IMR-90 (cell line): ENCODE measurements around the gene ATF6B. TPM values are rescaled to one million over a fixed set of nuclear protein-coding genes. Genes with fewer than 3 reads are reported as not detected.

ENCODE experiments used
- ATAC-seq: fragments of 200-7000 bp; cut with Tn5 transposase; 2 replicates; pipeline ENCODE4 v1.9.1; 2020; ENCODE audit warnings: low read depth, mild to moderate bottlenecking, moderate library complexity
- BruUV-seq: library from RNA; stranded (reverse); fragments of 400-500 nt; replicated peaks from 2 replicates; lab custom pipeline; 2021; lab: Mats Ljungman, UMichigan
- CTCF ChIA-PET: fragments of 300-600 bp; formaldehyde crosslinking; extraction: SDS; loops from one replicate; lab custom pipeline; 2021; ENCODE audit warnings: antibody characterized with exemption; lab: Yijun Ruan, JAX
- POLR2A ChIA-PET: fragments of 300-600 bp; sonication (Branson Sonifier 250); formaldehyde crosslinking; loops from one replicate; lab custom pipeline; 2022; ENCODE audit warnings: antibody characterized with exemption; ENCODE audit not compliant: unreplicated experiment; lab: Charles Lee
- DNase-seq: peaks from one replicate; pipeline ENCODE4 v3.0.0; 2013
- H2AFZ ChIP-seq: replicated peaks from 2 replicates; pipeline ENCODE3; 2013; ENCODE audit warnings: low read length, mild to moderate bottlenecking; ENCODE audit not compliant: poor library complexity
- H2AK5ac ChIP-seq: 2 replicates; pipeline ENCODE4 v1.6.1; 2013; ENCODE audit warnings: low read depth, low read length, inconsistent platforms
- H2AK9ac ChIP-seq: replicated peaks from 2 replicates; pipeline ENCODE3; 2013; ENCODE audit warnings: mild to moderate bottlenecking, low read depth, low read length, moderate library complexity; ENCODE audit not compliant: poor library complexity
- H2BK120ac ChIP-seq: 2 replicates; pipeline ENCODE4 v1.6.1; 2013; ENCODE audit warnings: low read depth, low read length, inconsistent platforms
- H2BK15ac ChIP-seq: 3 replicates; pipeline ENCODE4 v1.6.1; 2013; ENCODE audit warnings: low read depth, low read length, inconsistent platforms
- H2BK20ac ChIP-seq: 2 replicates; pipeline ENCODE4 v1.6.1; 2013; ENCODE audit warnings: low read depth, mild to moderate bottlenecking, inconsistent platforms, low read length, moderate library complexity
- H2BK5ac ChIP-seq: 2 replicates; pipeline ENCODE4 v1.6.1; 2013; ENCODE audit warnings: mild to moderate bottlenecking, low read depth, low read length, inconsistent platforms; ENCODE audit not compliant: poor library complexity, severe bottlenecking
- H3K14ac ChIP-seq: replicated peaks from 2 replicates; pipeline ENCODE4 v1.6.1; 2013; ENCODE audit warnings: low read depth, low read length, inconsistent platforms
- H3K18ac ChIP-seq: 2 replicates; pipeline ENCODE4 v1.6.1; 2013; ENCODE audit warnings: low read depth, low read length, control low read depth
- H3K23ac ChIP-seq: 2 replicates; pipeline ENCODE4 v1.6.1; 2013; ENCODE audit warnings: low read depth, low read length, inconsistent platforms
- H3K27ac ChIP-seq: 2 replicates; pipeline ENCODE4 v1.5.1; 2013; ENCODE audit warnings: mild to moderate bottlenecking, control low read depth, low read length; ENCODE audit not compliant: insufficient read depth
- H3K27me3 ChIP-seq: 2 replicates; pipeline ENCODE4 v1.6.1; 2013; ENCODE audit warnings: low read length; ENCODE audit not compliant: control insufficient read depth, insufficient read depth
- H3K36me3 ChIP-seq: 2 replicates; pipeline ENCODE4 v1.6.1; 2013; ENCODE audit warnings: low read length, mixed read lengths; ENCODE audit not compliant: control insufficient read depth, insufficient read depth
- H3K4ac ChIP-seq: 2 replicates; pipeline ENCODE4 v1.6.1; 2013; ENCODE audit warnings: low read depth, low read length, inconsistent platforms
- H3K4me1 ChIP-seq: 2 replicates; pipeline ENCODE4 v1.6.1; 2013; ENCODE audit warnings: low read length, mixed read lengths; ENCODE audit not compliant: control insufficient read depth, insufficient read depth
- H3K4me2 ChIP-seq: 2 replicates; pipeline ENCODE4 v1.6.1; 2013; ENCODE audit warnings: low read depth, mild to moderate bottlenecking, control low read depth, low read length, moderate library complexity
- H3K4me3 ChIP-seq: 2 replicates; pipeline ENCODE4 v1.5.1; 2013; ENCODE audit warnings: low read depth, mild to moderate bottlenecking, control low read depth, low read length, moderate library complexity; ENCODE audit not compliant: insufficient read depth
- H3K56ac ChIP-seq: 2 replicates; pipeline ENCODE4 v1.6.1; 2013; ENCODE audit warnings: low read length, inconsistent platforms; ENCODE audit not compliant: insufficient read depth; ENCODE audit errors: extremely low read depth
- H3K79me1 ChIP-seq, 2 experiments: 2 replicates each; pipeline ENCODE4 v1.6.1; 2013; ENCODE audit warnings: low read length in 2 of 2, inconsistent platforms in 1 of 2, low read depth in 1 of 2
- H3K9ac ChIP-seq: 2 replicates; pipeline ENCODE4 v1.6.1; 2013; ENCODE audit warnings: low read depth, low read length, control low read depth
- H3K9me1 ChIP-seq: 2 replicates; pipeline ENCODE4 v1.6.1; 2013; ENCODE audit warnings: low read length, inconsistent platforms; ENCODE audit not compliant: insufficient read depth
- H3K9me3 ChIP-seq: 2 replicates; pipeline ENCODE4 v1.6.1; 2013; ENCODE audit warnings: low read length; ENCODE audit not compliant: control insufficient read depth, insufficient read depth
- H4K20me1 ChIP-seq: 2 replicates; pipeline ENCODE4 v1.6.1; 2013; ENCODE audit warnings: low read length, inconsistent platforms; ENCODE audit not compliant: insufficient read depth
- H4K5ac ChIP-seq: 2 replicates; pipeline ENCODE4 v1.6.1; 2013; ENCODE audit warnings: mild to moderate bottlenecking, low read depth, low read length, control low read depth
- H4K8ac ChIP-seq, 2 experiments: 2 replicates each; pipeline ENCODE4 v1.6.1; 2013; ENCODE audit warnings: low read depth in 2 of 2, low read length in 2 of 2, control low read depth in 1 of 2, inconsistent platforms in 1 of 2
- H4K91ac ChIP-seq: 2 replicates; pipeline ENCODE4 v1.6.1; 2013; ENCODE audit warnings: low read depth, low read length, inconsistent platforms; ENCODE audit not compliant: insufficient read depth
- BHLHE40 ChIP-seq: fragments of 150-350 bp; IDR thresholded peaks from 2 replicates; pipeline ENCODE4 v1.6.1; 2016; ENCODE audit warnings: mild to moderate bottlenecking, low read depth, low read length
- RFX5 ChIP-seq: IDR thresholded peaks from 2 replicates; pipeline ENCODE4 v1.8.0; 2012; ENCODE audit warnings: low read depth, mild to moderate bottlenecking, low read length, moderate library complexity
- USF2 ChIP-seq: fragments of 150-350 bp; IDR thresholded peaks from 2 replicates; pipeline ENCODE4 v1.6.1; 2017; ENCODE audit warnings: mild to moderate bottlenecking, antibody characterized with exemption, low read length, low read depth
- whole genome bisulfite sequencing, 2 experiments: methylation state at CpG; one replicate each; pipeline versions ENCODE4 v1.1.5 to v1.1.7; 2013; ENCODE audit warnings: missing lambda C conversion rate in 2 of 2; ENCODE audit not compliant: insufficient read length in 1 of 2; ENCODE audit errors: extremely low coverage in 2 of 2; 5-methylcytosine and 5-hydroxymethylcytosine counted together
- dilution Hi-C: fragments of 300-500 bp; cut with HindIII; formaldehyde crosslinking; loops from one replicate; pipeline ENCODE4 v1.14.3; 2018; ENCODE audit warnings: low sequenced_read_pairs; ENCODE audit not compliant: unreplicated experiment
- in situ Hi-C: fragments of 300-500 bp; cut with MboI; formaldehyde crosslinking; loops from 3 replicates; pipeline ENCODE4 v1.14.3; 2019; ENCODE audit warnings: low sequenced_read_pairs, inconsistent platforms, mixed read lengths
- intact Hi-C: fragments of 100-400 bp; cut with micrococcal nuclease; formaldehyde crosslinking; loops from 2 replicates; pipeline ENCODE4 v1.10.0; 2022
- polyA plus RNA-seq, 3 experiments: library from polyadenylated mRNA; depleted of rRNA; stranded (reverse); fragments of >200 nt; gene quantifications; 2 replicates each; pipeline ENCODE4 v1.2.3, GENCODE V29; 2012; ENCODE audit warnings: low replicate concordance in 1 of 3
- total RNA-seq: library from RNA; depleted of rRNA; stranded (reverse); fragments of >200 nt; gene quantifications from 2 replicates; pipeline ENCODE4 v1.2.3, GENCODE V29; 2012

ATF6B gene
- total and polyA plus RNA-seq, 2 of the 4 experiments (the other 2 are of a cell fraction): 7.9 to 69.6 TPM

DNA sequence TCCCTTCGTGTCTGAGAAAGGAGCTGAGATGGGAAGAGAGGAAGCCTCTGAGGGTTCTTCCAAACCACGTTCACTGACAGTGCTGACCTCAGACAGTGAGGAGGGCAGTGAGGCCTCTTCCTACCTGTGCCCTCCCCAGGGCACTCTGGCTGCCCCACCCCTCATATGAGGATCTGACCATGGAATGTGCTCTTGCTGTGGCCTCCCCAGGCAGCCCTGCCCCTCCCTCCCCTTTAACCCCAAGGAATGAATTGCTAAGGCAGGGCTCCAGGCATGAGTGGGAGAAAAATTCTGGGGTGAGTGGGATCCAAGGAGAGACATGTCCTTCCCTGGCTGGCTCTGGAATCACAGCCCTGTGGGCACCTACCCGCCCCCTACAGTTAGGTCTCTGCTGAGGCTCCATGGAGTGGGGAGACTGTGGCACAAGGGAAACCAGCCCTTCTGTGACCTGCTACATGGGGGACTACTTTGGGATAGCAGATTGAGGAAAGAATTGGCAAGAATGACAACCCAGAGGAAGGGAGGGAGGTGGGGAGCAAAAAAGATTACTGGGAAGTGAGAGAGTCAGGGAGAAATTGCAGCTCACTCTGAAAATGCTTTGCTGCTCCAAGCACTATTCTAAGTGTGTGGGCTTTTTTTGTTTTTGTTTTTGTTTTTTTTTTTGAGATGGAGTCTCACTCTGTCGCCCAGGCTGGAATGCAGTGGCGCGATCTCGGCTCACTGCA, 48.3 kb downstream of the ATF6B start:
- in situ Hi-C loops (no loop called here), dilution Hi-C loops (no loop called here), intact Hi-C loops (no loop called here)
- TF ChIP-seq RFX5 (no peak), USF2 (no peak), BHLHE40 (no peak)
- no peak for ATAC-seq
- Histone ChIP-seq H4K5ac (no peak overlapping the region), H3K18ac (no peak overlapping the region; the same call in 1 of the 2 replicates), H3K9me3 (no peaks in the 10 kb centered on the region), H2BK20ac (peak overlapping the region; percentile 57), H3K4ac (peak overlapping the region; percentile 48), H4K20me1 (peaks cover 3% of the 10 kb centered on the region; the same call in 1 of the 2 replicates), H3K4me2 (no peak overlapping the region), H2AK5ac (peak overlapping the region; percentile 68), H3K14ac (0 out of 2 replicates have a peak overlapping the region, but pooled peaks have one; percentile 44), H3K9me1 (peaks cover 24% of the 10 kb centered on the region), H4K91ac (peak overlapping the region; percentile 43; the same call in 1 of the 2 replicates), H3K23ac (no peak overlapping the region), H2BK15ac (0 out of 3 replicates have a peak overlapping the region, but pooled peaks have one; percentile 31), H3K4me3 (no peak overlapping the region), H3K4me1 (peaks cover 35% of the 10 kb centered on the region), H3K36me3 (no peaks in the 10 kb centered on the region), H3K27me3 (peaks cover 12% of the 10 kb centered on the region), H2AK9ac (no peak overlapping the region), H3K56ac (no peak overlapping the region), H4K8ac (0 out of 4 replicates have a peak overlapping the region, but pooled peaks of 1 of the 2 experiments have one; percentile 28), H3K27ac (no peak overlapping the region), H2AFZ (peak overlapping the region; percentile 27), H3K9ac (no peak overlapping the region), H2BK120ac (peak overlapping the region; percentile 73), H3K79me1 (no peaks in the 10 kb centered on the region), H2BK5ac (no peak overlapping the region)
- BruUV-seq: no TSS peak
- CTCF ChIA-PET: no interaction called here
- no peak for DNase-seq
- WGBS, 2 experiments: 100% methylated on average over 1 of the region's 7 CpGs; no CpG with 5 or more reads in 1 of the 2 experiments
- POLR2A ChIA-PET: interaction anchor here (0.5 kb wide), 1 partner anchor 1465 kb away, joined by 23 read pairs; no protein-coding TSS in a partner anchor
